ENCODE data around the gene VAT1. TPM values are rescaled to one million over a fixed set of nuclear protein-coding genes. Genes with fewer than 3 reads are reported as not detected.

The VAT1 gene
- total RNA-seq (2014; rRNA removed; shearing (Covaris generic)) (215 and 238 TPM in 2 replicates), polyA plus RNA-seq (2016; fragmentation: Nextera tagmentation; extraction: Ambion mirVana) (223 and 243 TPM in 2 replicates)

GRCh38 chr17:43021741-43022512 lies at the start of gene VAT1:
Gene VAT1 (minus strand): TSS chr17:43022385. CDS start chr17:43022322, 63 bp downstream.
- H3K4me2 ChIP-seq (ENCODE audit: unreplicated experiment), result peak within 1 kb of the TSS; percentile 80
- TF ChIP-seq EZH2 (IDR thresholded peaks at IDR 0.05; ENCODE audit: insufficient read depth, poor library complexity, severe bottlenecking) (no peak), EZH2phosphoT487 (IDR thresholded peaks at IDR 0.05; ENCODE audit: insufficient read depth, low read depth) (no peak)
- H3K27me3 ChIP-seq (replicated peaks; ENCODE audit: insufficient read depth), result no peaks in the 10 kb centered on the region
- in situ Hi-C loops (cut with MboI), result no loop called here
- H3K79me2 ChIP-seq (ENCODE audit: insufficient read depth), result peaks cover 40% of the 10 kb centered on the region
- no peaks in the 10 kb centered on the region for H4K20me1 ChIP-seq (ENCODE audit: insufficient read depth)
- H3K9me2 ChIP-seq (ENCODE audit: insufficient read depth), result no peaks in the 10 kb centered on the region
- peak; percentile 90 for DNase-seq
- 1% methylated on average over 65 to 75 of the region's 80 CpGs for WGBS, 2 experiments (ENCODE audit: low coverage in 1 of 2, low lambda C conversion rate in 2 of 2, missing lambda C conversion rate in 2 of 2)
- H3K36me3 ChIP-seq (ENCODE audit: low read depth), result peaks cover 7% of the 10 kb centered on the region; the same call in 1 of the 2 replicates
- peak within 1 kb of the TSS; percentile 80 for H3K9ac ChIP-seq
- H3K4me3 ChIP-seq, result peak within 1 kb of the TSS; percentile 99
- peak within 1 kb of the TSS; percentile 84 for H2AFZ ChIP-seq
- no peaks in the 10 kb centered on the region for H3K9me3 ChIP-seq (ENCODE audit: low read depth)
- H3K27ac ChIP-seq, result peak within 1 kb of the TSS; percentile 65
- H3F3A ChIP-seq (ENCODE audit: insufficient read depth), result no peaks in the 10 kb centered on the region
- H3K4me1 ChIP-seq (ENCODE audit: insufficient read depth), result peaks cover 25% of the 10 kb centered on the region

- no peak overlapping the region for H2AFZ ChIP-seq
- H3K27me3 ChIP-seq (replicated peaks; ENCODE audit: insufficient read depth), result no peaks in the 10 kb centered on the region
- no peak overlapping the region for H3K9ac ChIP-seq
- no peaks in the 10 kb centered on the region for H4K20me1 ChIP-seq (ENCODE audit: insufficient read depth)
- TF ChIP-seq EZH2 (IDR thresholded peaks at IDR 0.05; ENCODE audit: insufficient read depth, poor library complexity, severe bottlenecking) (no peak), EZH2phosphoT487 (IDR thresholded peaks at IDR 0.05; ENCODE audit: insufficient read depth, low read depth) (no peak)
- H3K4me1 ChIP-seq (ENCODE audit: insufficient read depth), result no peaks in the 10 kb centered on the region
- no peak overlapping the region for H3K27ac ChIP-seq
- H3K4me3 ChIP-seq, result no peak overlapping the region
- no peaks in the 10 kb centered on the region for H3F3A ChIP-seq (ENCODE audit: insufficient read depth)
- 0 out of 2 replicates have a peak, but pooled peaks cover 4% of the 10 kb centered on the region for H3K36me3 ChIP-seq (ENCODE audit: low read depth)
- H3K4me2 ChIP-seq (ENCODE audit: unreplicated experiment), result no peak overlapping the region
- DNase-seq, result no peak
- WGBS, 2 experiments (ENCODE audit: low coverage in 1 of 2, low lambda C conversion rate in 2 of 2, missing lambda C conversion rate in 2 of 2), result 90 to 95% methylated on average over 1 of the region's 1 CpG
- H3K9me2 ChIP-seq (ENCODE audit: insufficient read depth), result 0 out of 2 replicates have a peak, but pooled peaks cover 2% of the 10 kb centered on the region
- H3K9me3 ChIP-seq (ENCODE audit: low read depth), result no peaks in the 10 kb centered on the region
- in situ Hi-C loops (cut with MboI), result no loop called here
- no peaks in the 10 kb centered on the region for H3K79me2 ChIP-seq (ENCODE audit: insufficient read depth)
Observed at GRCh38 chr17:43070872-43071271, 48.7 kb upstream of the VAT1 start.

- in situ Hi-C loops (cut with MboI), result no loop called here
Observed at GRCh38 chr17:43070257-43070656, 48.1 kb upstream of the VAT1 start.

GRCh38 chr17:43069368-43069898 lies 47.2 kb upstream of the VAT1 start:
- H4K20me1 ChIP-seq (ENCODE audit: insufficient read depth), result no peaks in the 10 kb centered on the region
- H3K9ac ChIP-seq, result no peak overlapping the region
- no peaks in the 10 kb centered on the region for H3K9me3 ChIP-seq (ENCODE audit: low read depth)
- no peaks in the 10 kb centered on the region for H3K4me1 ChIP-seq (ENCODE audit: insufficient read depth)
- H3K36me3 ChIP-seq (ENCODE audit: low read depth), result 0 out of 2 replicates have a peak, but pooled peaks cover 4% of the 10 kb centered on the region
- H3K9me2 ChIP-seq (ENCODE audit: insufficient read depth), result 0 out of 2 replicates have a peak, but pooled peaks cover 2% of the 10 kb centered on the region
- DNase-seq, result no peak
- no peak overlapping the region for H3K27ac ChIP-seq
- TF ChIP-seq EZH2phosphoT487 (IDR thresholded peaks at IDR 0.05; ENCODE audit: insufficient read depth, low read depth) (no peak), EZH2 (IDR thresholded peaks at IDR 0.05; ENCODE audit: insufficient read depth, poor library complexity, severe bottlenecking) (no peak)
- H3K79me2 ChIP-seq (ENCODE audit: insufficient read depth), result no peaks in the 10 kb centered on the region
- no peaks in the 10 kb centered on the region for H3F3A ChIP-seq (ENCODE audit: insufficient read depth)
- H3K27me3 ChIP-seq (replicated peaks; ENCODE audit: insufficient read depth), result no peaks in the 10 kb centered on the region
- WGBS, 2 experiments (ENCODE audit: low coverage in 1 of 2, low lambda C conversion rate in 2 of 2, missing lambda C conversion rate in 2 of 2), result 83 to 84% methylated on average over 3 of the region's 3 CpGs
- no peak overlapping the region for H3K4me2 ChIP-seq (ENCODE audit: unreplicated experiment)
- in situ Hi-C loops (cut with MboI), result no loop called here
- H3K4me3 ChIP-seq, result no peak overlapping the region
- no peak overlapping the region for H2AFZ ChIP-seq

More at GRCh38 chr17:43070257-43070656, 48.1 kb upstream of the VAT1 start:
- H3F3A ChIP-seq (ENCODE audit: insufficient read depth), result no peaks in the 10 kb centered on the region
- no peak overlapping the region for H3K9ac ChIP-seq
- H2AFZ ChIP-seq, result no peak overlapping the region
- no peak overlapping the region for H3K4me2 ChIP-seq (ENCODE audit: unreplicated experiment)
- no peak overlapping the region for H3K27ac ChIP-seq
- H3K36me3 ChIP-seq (ENCODE audit: low read depth), result 0 out of 2 replicates have a peak, but pooled peaks cover 4% of the 10 kb centered on the region
- no peak overlapping the region for H3K4me3 ChIP-seq
- H3K9me3 ChIP-seq (ENCODE audit: low read depth), result no peaks in the 10 kb centered on the region
- 28 to 31% methylated on average over 1 of the region's 1 CpG for WGBS, 2 experiments (ENCODE audit: low coverage in 1 of 2, low lambda C conversion rate in 2 of 2, missing lambda C conversion rate in 2 of 2)
- 0 out of 2 replicates have a peak, but pooled peaks cover 2% of the 10 kb centered on the region for H3K9me2 ChIP-seq (ENCODE audit: insufficient read depth)
- no peak for DNase-seq
- TF ChIP-seq EZH2phosphoT487 (IDR thresholded peaks at IDR 0.05; ENCODE audit: insufficient read depth, low read depth) (no peak), EZH2 (IDR thresholded peaks at IDR 0.05; ENCODE audit: insufficient read depth, poor library complexity, severe bottlenecking) (no peak)
- H3K4me1 ChIP-seq (ENCODE audit: insufficient read depth), result no peaks in the 10 kb centered on the region
- H3K79me2 ChIP-seq (ENCODE audit: insufficient read depth), result no peaks in the 10 kb centered on the region
- H3K27me3 ChIP-seq (replicated peaks; ENCODE audit: insufficient read depth), result no peaks in the 10 kb centered on the region
- H4K20me1 ChIP-seq (ENCODE audit: insufficient read depth), result no peaks in the 10 kb centered on the region
